Liver (tissue), 3 donors: ENCODE measurements around the gene PEAR1.

Experiments
- EGR1 ChIP-seq, 2 donors: IDR thresholded peaks; 2 replicates each; pipeline ENCODE4 v1.6.1; 2016 to 2018; ENCODE audit warnings: antibody characterized with exemption in 2 of 2, low read depth in 2 of 2
- GABPA ChIP-seq, 2 donors: IDR thresholded peaks in 1 of 2; conservative IDR thresholded peaks in 1 of 2; 2 replicates each; pipeline ENCODE4 v1.6.1; 2016; ENCODE audit warnings: antibody characterized with exemption in 2 of 2, mild to moderate bottlenecking in 1 of 2, moderate library complexity in 1 of 2
- HNF4A ChIP-seq, 2 donors: conservative IDR thresholded peaks; 2 replicates each; pipeline ENCODE4 v1.6.1; 2016; ENCODE audit warnings: antibody characterized with exemption in 2 of 2, mild to moderate bottlenecking in 2 of 2
- HNF4G ChIP-seq: IDR thresholded peaks from 2 replicates; pipeline ENCODE4 v1.6.1; 2016; ENCODE audit warnings: antibody characterized with exemption
- JUND ChIP-seq, 2 donors: IDR thresholded peaks; 2 replicates each; pipeline ENCODE4 v1.6.1; 2016; ENCODE audit warnings: antibody characterized with exemption in 2 of 2
- NR2F2 ChIP-seq: IDR thresholded peaks from 2 replicates; pipeline ENCODE4 v1.6.1; 2016; ENCODE audit warnings: antibody characterized with exemption
- RAD21 ChIP-seq, 2 donors: IDR thresholded peaks; 2 replicates each; pipeline ENCODE4 v1.6.1; 2016; ENCODE audit warnings: antibody characterized with exemption in 2 of 2, mild to moderate bottlenecking in 2 of 2
- TAF1 ChIP-seq: conservative IDR thresholded peaks from 2 replicates; pipeline ENCODE4 v1.6.1; 2016; ENCODE audit warnings: antibody characterized with exemption, mild to moderate bottlenecking
- TF ChIP-seq, protein P1 (sequence below): fragments of 150-350 bp; IDR thresholded peaks from 2 replicates; pipeline ENCODE4 v1.5.1; 2017; ENCODE audit warnings: improper control_type of control experiment, low read depth, low read length; ENCODE audit not compliant: missing input control
- TF ChIP-seq, protein P2 (sequence below): IDR thresholded peaks from 2 replicates; pipeline ENCODE4 v1.6.1; 2016; ENCODE audit warnings: antibody characterized with exemption, mild to moderate bottlenecking
- TF ChIP-seq, protein P3 (sequence below): IDR thresholded peaks from 2 replicates; pipeline ENCODE4 v1.6.1; 2016; ENCODE audit warnings: antibody characterized with exemption
- TF ChIP-seq, protein P4 (sequence below): IDR thresholded peaks from 2 replicates; pipeline ENCODE4 v1.6.1; 2016; ENCODE audit warnings: antibody characterized with exemption
- TF ChIP-seq, protein P5 (sequence below): IDR thresholded peaks from 2 replicates; pipeline ENCODE4 v1.6.1; 2016; ENCODE audit warnings: antibody characterized with exemption
- donor health status: healthy.
- donor health status: healthy.

- TF ChIP-seq, protein P1, sequence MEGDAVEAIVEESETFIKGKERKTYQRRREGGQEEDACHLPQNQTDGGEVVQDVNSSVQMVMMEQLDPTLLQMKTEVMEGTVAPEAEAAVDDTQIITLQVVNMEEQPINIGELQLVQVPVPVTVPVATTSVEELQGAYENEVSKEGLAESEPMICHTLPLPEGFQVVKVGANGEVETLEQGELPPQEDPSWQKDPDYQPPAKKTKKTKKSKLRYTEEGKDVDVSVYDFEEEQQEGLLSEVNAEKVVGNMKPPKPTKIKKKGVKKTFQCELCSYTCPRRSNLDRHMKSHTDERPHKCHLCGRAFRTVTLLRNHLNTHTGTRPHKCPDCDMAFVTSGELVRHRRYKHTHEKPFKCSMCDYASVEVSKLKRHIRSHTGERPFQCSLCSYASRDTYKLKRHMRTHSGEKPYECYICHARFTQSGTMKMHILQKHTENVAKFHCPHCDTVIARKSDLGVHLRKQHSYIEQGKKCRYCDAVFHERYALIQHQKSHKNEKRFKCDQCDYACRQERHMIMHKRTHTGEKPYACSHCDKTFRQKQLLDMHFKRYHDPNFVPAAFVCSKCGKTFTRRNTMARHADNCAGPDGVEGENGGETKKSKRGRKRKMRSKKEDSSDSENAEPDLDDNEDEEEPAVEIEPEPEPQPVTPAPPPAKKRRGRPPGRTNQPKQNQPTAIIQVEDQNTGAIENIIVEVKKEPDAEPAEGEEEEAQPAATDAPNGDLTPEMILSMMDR, result no peak
- no peak for TF ChIP-seq TAF1
- TF ChIP-seq HNF4A (conservative IDR thresholded peaks at IDR 0.05), result no peak
- TF ChIP-seq RAD21 (IDR thresholded peaks at IDR 0.05), result no peak
- TF ChIP-seq, protein P2, sequence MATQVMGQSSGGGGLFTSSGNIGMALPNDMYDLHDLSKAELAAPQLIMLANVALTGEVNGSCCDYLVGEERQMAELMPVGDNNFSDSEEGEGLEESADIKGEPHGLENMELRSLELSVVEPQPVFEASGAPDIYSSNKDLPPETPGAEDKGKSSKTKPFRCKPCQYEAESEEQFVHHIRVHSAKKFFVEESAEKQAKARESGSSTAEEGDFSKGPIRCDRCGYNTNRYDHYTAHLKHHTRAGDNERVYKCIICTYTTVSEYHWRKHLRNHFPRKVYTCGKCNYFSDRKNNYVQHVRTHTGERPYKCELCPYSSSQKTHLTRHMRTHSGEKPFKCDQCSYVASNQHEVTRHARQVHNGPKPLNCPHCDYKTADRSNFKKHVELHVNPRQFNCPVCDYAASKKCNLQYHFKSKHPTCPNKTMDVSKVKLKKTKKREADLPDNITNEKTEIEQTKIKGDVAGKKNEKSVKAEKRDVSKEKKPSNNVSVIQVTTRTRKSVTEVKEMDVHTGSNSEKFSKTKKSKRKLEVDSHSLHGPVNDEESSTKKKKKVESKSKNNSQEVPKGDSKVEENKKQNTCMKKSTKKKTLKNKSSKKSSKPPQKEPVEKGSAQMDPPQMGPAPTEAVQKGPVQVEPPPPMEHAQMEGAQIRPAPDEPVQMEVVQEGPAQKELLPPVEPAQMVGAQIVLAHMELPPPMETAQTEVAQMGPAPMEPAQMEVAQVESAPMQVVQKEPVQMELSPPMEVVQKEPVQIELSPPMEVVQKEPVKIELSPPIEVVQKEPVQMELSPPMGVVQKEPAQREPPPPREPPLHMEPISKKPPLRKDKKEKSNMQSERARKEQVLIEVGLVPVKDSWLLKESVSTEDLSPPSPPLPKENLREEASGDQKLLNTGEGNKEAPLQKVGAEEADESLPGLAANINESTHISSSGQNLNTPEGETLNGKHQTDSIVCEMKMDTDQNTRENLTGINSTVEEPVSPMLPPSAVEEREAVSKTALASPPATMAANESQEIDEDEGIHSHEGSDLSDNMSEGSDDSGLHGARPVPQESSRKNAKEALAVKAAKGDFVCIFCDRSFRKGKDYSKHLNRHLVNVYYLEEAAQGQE, result no peak
- no peak for TF ChIP-seq JUND (IDR thresholded peaks at IDR 0.05)
- no peak for TF ChIP-seq GABPA (IDR thresholded peaks at IDR 0.05 in 1 of 2, conservative IDR thresholded peaks at IDR 0.05 in 1 of 2)
- TF ChIP-seq, protein P3, sequence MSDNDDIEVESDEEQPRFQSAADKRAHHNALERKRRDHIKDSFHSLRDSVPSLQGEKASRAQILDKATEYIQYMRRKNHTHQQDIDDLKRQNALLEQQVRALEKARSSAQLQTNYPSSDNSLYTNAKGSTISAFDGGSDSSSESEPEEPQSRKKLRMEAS, result no peak
- TF ChIP-seq, protein P4, sequence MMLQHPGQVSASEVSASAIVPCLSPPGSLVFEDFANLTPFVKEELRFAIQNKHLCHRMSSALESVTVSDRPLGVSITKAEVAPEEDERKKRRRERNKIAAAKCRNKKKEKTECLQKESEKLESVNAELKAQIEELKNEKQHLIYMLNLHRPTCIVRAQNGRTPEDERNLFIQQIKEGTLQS, result no peak
- TF ChIP-seq HNF4G, result no peak
- no peak for TF ChIP-seq NR2F2
- TF ChIP-seq EGR1 (IDR thresholded peaks at IDR 0.05; ENCODE audit: low read depth in 2 of 2), result no peak
- TF ChIP-seq, protein P5, sequence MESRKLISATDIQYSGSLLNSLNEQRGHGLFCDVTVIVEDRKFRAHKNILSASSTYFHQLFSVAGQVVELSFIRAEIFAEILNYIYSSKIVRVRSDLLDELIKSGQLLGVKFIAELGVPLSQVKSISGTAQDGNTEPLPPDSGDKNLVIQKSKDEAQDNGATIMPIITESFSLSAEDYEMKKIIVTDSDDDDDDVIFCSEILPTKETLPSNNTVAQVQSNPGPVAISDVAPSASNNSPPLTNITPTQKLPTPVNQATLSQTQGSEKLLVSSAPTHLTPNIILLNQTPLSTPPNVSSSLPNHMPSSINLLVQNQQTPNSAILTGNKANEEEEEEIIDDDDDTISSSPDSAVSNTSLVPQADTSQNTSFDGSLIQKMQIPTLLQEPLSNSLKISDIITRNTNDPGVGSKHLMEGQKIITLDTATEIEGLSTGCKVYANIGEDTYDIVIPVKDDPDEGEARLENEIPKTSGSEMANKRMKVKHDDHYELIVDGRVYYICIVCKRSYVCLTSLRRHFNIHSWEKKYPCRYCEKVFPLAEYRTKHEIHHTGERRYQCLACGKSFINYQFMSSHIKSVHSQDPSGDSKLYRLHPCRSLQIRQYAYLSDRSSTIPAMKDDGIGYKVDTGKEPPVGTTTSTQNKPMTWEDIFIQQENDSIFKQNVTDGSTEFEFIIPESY, result no peak
Observed at GRCh38 chr1:156865865-156866248, 27.7 kb upstream of the PEAR1 start.
